Type B pancreatic cell (in vitro differentiated cells): ENCODE results near the gene LIPT2. TPM values are rescaled to one million over a fixed set of nuclear protein-coding genes. Genes with fewer than 3 reads are reported as not detected.

Experiments
- DNase-seq: peaks from one replicate; pipeline ENCODE4 v3.0.0; 2021; ENCODE audit warnings: mixed read lengths; ENCODE audit not compliant: unreplicated experiment; ENCODE audit errors: extremely low spot score
- H3K27ac Mint-ChIP-seq: 2 replicates; pipeline ENCODE4 v1.8.0; 2021; ENCODE audit warnings: mild to moderate bottlenecking, mixed read lengths
- H3K27me3 Mint-ChIP-seq: 2 replicates; pipeline ENCODE4 v1.8.0; 2021; ENCODE audit warnings: mixed read lengths
- H3K36me3 Mint-ChIP-seq: 2 replicates; pipeline ENCODE4 v1.8.0; 2021; ENCODE audit warnings: mixed read lengths
- H3K4me1 Mint-ChIP-seq: one replicate; pipeline ENCODE4 v1.8.0; 2021; ENCODE audit warnings: mixed read lengths; ENCODE audit not compliant: unreplicated experiment
- H3K4me3 Mint-ChIP-seq: 2 replicates; pipeline ENCODE4 v1.8.0; 2021; ENCODE audit warnings: mild to moderate bottlenecking, mixed read lengths
- H3K9me3 Mint-ChIP-seq: 2 replicates; pipeline ENCODE4 v1.8.0; 2021; ENCODE audit warnings: mixed read lengths
- total RNA-seq: library from RNA; stranded (reverse); gene quantifications from 2 replicates; pipeline ENCODE4 v1.2.1, GENCODE V29; 2021; ENCODE audit warnings: low replicate concordance
- TF ChIP-seq, protein P1 (sequence below): fragments of 200-600 bp; sonication (generic); conservative IDR thresholded peaks from 2 replicates; pipeline ENCODE4 v1.5.0; 2021; ENCODE audit warnings: antibody characterized with exemption, mild to moderate bottlenecking

Gene LIPT2
- total RNA-seq, 1 donor from 2014 or later, result 5.6 TPM

GRCh38 chr11:74507582-74507981 is 14.1 kb upstream of the LIPT2 start:
- H3K9me3 Mint-ChIP-seq, result no peaks in the 10 kb centered on the region
- no peak for DNase-seq
- no peak overlapping the region for H3K4me3 Mint-ChIP-seq
- no peaks in the 10 kb centered on the region for H3K27me3 Mint-ChIP-seq
- H3K27ac Mint-ChIP-seq, result no peak overlapping the region
- H3K4me1 Mint-ChIP-seq, result no peaks in the 10 kb centered on the region
- TF ChIP-seq, protein P1, sequence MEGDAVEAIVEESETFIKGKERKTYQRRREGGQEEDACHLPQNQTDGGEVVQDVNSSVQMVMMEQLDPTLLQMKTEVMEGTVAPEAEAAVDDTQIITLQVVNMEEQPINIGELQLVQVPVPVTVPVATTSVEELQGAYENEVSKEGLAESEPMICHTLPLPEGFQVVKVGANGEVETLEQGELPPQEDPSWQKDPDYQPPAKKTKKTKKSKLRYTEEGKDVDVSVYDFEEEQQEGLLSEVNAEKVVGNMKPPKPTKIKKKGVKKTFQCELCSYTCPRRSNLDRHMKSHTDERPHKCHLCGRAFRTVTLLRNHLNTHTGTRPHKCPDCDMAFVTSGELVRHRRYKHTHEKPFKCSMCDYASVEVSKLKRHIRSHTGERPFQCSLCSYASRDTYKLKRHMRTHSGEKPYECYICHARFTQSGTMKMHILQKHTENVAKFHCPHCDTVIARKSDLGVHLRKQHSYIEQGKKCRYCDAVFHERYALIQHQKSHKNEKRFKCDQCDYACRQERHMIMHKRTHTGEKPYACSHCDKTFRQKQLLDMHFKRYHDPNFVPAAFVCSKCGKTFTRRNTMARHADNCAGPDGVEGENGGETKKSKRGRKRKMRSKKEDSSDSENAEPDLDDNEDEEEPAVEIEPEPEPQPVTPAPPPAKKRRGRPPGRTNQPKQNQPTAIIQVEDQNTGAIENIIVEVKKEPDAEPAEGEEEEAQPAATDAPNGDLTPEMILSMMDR, result no peak
- H3K36me3 Mint-ChIP-seq, result no peaks in the 10 kb centered on the region

GRCh38 chr11:74506823-74507222 is 13.3 kb upstream of the LIPT2 start:
- no peak overlapping the region for H3K27ac Mint-ChIP-seq
- H3K27me3 Mint-ChIP-seq, result no peaks in the 10 kb centered on the region
- no peak for DNase-seq

DNA sequence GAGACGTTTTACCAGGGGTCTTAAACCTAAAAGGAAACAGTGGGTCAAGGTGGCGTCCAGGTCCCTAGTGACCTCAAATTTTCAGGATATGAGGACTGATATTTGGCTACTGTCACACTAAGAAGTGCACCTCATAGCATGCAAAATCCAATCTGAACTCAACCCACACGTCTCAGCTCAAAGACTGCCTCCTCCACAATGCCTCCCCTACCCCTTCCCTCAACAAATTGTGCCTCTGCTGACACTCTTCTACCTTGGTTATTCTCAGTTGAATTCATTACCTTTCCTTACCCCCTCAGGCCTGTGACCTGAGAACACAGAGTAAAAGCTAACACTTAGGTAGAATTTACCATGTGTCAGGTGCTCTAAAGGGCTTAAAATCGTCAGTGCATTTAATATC is 12.4 kb upstream of the LIPT2 start:
- Mint-ChIP-seq H3K27me3 (no peaks in the 10 kb centered on the region), H3K4me3 (no peak overlapping the region), H3K27ac (no peak overlapping the region), H3K4me1 (no peaks in the 10 kb centered on the region), H3K36me3 (no peaks in the 10 kb centered on the region), H3K9me3 (no peaks in the 10 kb centered on the region)
- no peak for DNase-seq
- TF ChIP-seq, protein P1, result no peak

More at GRCh38 chr11:74506823-74507222, 13.3 kb upstream of the LIPT2 start:
- Mint-ChIP-seq H3K4me1 (no peaks in the 10 kb centered on the region), H3K9me3 (no peaks in the 10 kb centered on the region), H3K4me3 (no peak overlapping the region), H3K36me3 (no peaks in the 10 kb centered on the region)
- TF ChIP-seq, protein P1, result no peak

DNA sequence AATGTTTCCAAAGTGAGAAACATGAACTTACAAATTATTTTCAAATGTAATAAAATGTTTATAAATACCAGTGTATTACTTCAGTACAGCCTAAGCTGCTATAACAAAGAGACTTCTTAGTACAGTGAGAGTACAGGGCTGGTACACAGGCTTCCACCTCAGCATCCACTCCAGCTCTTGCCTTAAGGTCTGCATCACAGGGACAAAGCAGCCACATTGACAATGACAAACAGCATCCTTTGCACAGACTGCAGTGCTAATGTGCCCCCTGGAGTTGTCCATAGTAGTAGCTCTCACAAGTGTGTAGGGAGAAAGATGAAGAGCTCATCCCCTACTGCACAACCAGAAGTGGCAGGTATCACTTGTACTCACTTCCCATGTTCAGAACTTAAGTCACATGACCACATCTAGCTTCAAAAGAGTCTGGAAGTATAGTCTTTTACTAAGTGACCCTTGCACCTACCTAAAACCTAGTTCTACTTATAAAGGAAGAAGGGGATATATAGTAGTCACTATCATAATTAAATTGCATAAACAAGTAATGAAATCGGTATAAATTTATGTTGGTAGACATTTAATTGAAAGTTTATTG is 10.7 kb upstream of the LIPT2 start:
- H3K4me3 Mint-ChIP-seq, result no peak overlapping the region
- TF ChIP-seq, protein P1, result no peak
- no peak for DNase-seq
- H3K27me3 Mint-ChIP-seq, result no peaks in the 10 kb centered on the region
- no peaks in the 10 kb centered on the region for H3K36me3 Mint-ChIP-seq
- no peaks in the 10 kb centered on the region for H3K9me3 Mint-ChIP-seq
- no peaks in the 10 kb centered on the region for H3K4me1 Mint-ChIP-seq
- no peak overlapping the region for H3K27ac Mint-ChIP-seq

DNA sequence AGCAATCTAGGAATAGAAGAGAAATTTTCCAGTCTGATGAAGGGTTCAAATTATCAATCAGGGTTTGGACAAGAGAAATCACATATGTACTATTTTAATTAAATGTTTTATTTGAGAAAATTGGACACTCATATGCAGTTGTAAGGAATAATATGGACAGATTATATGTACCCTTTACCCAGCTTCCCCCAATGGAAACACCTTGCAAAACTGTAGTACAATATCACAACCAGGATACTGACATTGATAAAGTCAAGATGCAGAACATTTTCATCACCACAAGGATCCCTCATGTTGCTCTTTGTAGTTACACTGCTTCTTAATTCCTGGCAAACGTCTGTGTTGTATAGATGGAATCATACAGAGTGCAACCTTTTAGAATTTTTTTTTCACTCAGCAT is 1.4 kb upstream of the LIPT2 start:
- TF ChIP-seq, protein P1, result no peak
- H3K27ac Mint-ChIP-seq, result peak overlapping the region; percentile 31
- peaks cover 15% of the 10 kb centered on the region for H3K4me1 Mint-ChIP-seq
- DNase-seq, result no peak
- H3K27me3 Mint-ChIP-seq, result no peaks in the 10 kb centered on the region
- H3K4me3 Mint-ChIP-seq, result peak overlapping the region; percentile 67
- peaks cover 20% of the 10 kb centered on the region for H3K36me3 Mint-ChIP-seq
- H3K9me3 Mint-ChIP-seq, result peaks cover 14% of the 10 kb centered on the region
